ENCODE measurements around the gene FBLIM1.

DNA sequence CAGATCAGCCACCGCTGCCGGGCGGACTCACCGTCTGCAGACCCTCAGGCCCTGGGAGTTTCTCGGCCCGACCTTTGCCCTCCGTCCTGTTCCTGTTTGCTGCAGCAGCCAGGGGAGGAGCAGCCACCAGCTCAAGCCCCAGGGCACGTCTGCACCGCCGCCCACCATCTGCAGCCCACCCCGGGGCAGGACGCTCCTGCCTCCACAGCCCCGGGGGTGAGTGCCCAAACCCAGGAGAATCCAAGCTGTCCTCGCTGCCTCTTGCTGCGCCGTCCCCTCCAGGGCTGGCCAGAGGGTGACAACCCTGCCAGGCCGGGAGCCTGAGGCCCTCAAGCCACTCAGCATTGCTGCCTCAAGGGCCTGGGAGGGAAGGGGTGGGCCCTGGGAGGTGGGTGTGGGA, 23.7 kb upstream of the FBLIM1 start:
- TF ChIP-seq, protein P1, sequence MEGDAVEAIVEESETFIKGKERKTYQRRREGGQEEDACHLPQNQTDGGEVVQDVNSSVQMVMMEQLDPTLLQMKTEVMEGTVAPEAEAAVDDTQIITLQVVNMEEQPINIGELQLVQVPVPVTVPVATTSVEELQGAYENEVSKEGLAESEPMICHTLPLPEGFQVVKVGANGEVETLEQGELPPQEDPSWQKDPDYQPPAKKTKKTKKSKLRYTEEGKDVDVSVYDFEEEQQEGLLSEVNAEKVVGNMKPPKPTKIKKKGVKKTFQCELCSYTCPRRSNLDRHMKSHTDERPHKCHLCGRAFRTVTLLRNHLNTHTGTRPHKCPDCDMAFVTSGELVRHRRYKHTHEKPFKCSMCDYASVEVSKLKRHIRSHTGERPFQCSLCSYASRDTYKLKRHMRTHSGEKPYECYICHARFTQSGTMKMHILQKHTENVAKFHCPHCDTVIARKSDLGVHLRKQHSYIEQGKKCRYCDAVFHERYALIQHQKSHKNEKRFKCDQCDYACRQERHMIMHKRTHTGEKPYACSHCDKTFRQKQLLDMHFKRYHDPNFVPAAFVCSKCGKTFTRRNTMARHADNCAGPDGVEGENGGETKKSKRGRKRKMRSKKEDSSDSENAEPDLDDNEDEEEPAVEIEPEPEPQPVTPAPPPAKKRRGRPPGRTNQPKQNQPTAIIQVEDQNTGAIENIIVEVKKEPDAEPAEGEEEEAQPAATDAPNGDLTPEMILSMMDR (conservative IDR thresholded peaks at IDR 0.05; ENCODE audit: low read length) = no peak
- TF ChIP-seq EZH2phosphoT487 (IDR thresholded peaks at IDR 0.05; ENCODE audit: borderline replicate concordance, low read depth, low read length) = no peak

Measured in OCI-LY7 (cell line).